Neural cell (in vitro differentiated cells): ENCODE data around the gene ANKRD33B.

Experiments
- POLR2AphosphoS5 ChIP-seq: IDR thresholded peaks from 2 replicates; pipeline ENCODE4 v1.6.1; 2012
- TAF1 ChIP-seq: IDR thresholded peaks from 2 replicates; pipeline ENCODE4 v1.6.1; 2012; ENCODE audit warnings: low read depth
- TF ChIP-seq, protein P1 (sequence below): fragments of 450-650 bp; IDR thresholded peaks from 2 replicates; pipeline ENCODE4 v1.5.1; 2014; ENCODE audit warnings: antibody characterized with exemption, mild to moderate bottlenecking, moderate library complexity; ENCODE audit not compliant: poor library complexity, severe bottlenecking

DNA sequence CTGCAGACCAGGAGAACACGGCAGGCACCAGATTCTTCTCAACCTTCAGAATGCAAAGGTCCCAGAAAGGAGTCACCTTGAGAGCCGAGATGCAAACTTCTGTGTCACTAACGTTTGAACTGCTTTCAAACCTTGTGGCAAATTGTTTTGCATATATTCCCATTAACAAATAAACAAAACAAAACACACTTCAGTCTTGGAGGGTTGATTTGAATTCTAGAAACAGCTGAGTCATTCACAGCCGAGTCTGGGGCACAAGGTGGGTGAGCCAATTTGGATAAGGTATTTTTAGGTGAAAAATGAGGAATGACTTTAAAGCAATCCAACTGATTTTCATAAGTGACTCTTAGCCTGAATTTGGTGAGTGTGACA is 38.8 kb upstream of the ANKRD33B start:
- TF ChIP-seq, protein P1, sequence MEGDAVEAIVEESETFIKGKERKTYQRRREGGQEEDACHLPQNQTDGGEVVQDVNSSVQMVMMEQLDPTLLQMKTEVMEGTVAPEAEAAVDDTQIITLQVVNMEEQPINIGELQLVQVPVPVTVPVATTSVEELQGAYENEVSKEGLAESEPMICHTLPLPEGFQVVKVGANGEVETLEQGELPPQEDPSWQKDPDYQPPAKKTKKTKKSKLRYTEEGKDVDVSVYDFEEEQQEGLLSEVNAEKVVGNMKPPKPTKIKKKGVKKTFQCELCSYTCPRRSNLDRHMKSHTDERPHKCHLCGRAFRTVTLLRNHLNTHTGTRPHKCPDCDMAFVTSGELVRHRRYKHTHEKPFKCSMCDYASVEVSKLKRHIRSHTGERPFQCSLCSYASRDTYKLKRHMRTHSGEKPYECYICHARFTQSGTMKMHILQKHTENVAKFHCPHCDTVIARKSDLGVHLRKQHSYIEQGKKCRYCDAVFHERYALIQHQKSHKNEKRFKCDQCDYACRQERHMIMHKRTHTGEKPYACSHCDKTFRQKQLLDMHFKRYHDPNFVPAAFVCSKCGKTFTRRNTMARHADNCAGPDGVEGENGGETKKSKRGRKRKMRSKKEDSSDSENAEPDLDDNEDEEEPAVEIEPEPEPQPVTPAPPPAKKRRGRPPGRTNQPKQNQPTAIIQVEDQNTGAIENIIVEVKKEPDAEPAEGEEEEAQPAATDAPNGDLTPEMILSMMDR: no peak
- TF ChIP-seq POLR2AphosphoS5 (no peak), TAF1 (no peak)
